ENCODE results near the gene PAQR4.
A peak's percentile ranks its signal among the peaks of the same experiment; 100 is the strongest.

GRCh38 chr16:2919511-2920255 lies 49.5 kb upstream of the PAQR4 start:
- TF ChIP-seq EZH2 (optimal IDR thresholded peaks at IDR 0.05; ENCODE audit: low read depth, low read length) (no peak), CTCF (IDR thresholded peaks at IDR 0.05; ENCODE audit: low read length) (peak; percentile 86)
